H1 (cell line): ENCODE measurements around the gene SLC38A10. TPM values are rescaled to one million over a fixed set of nuclear protein-coding genes. Genes with fewer than 3 reads are reported as not detected.

Experiments used
- CHD1 ChIP-seq: IDR thresholded peaks from 2 replicates; pipeline ENCODE4 v1.6.1; 2012; ENCODE audit warnings: low read depth, low read length, improper control_type of control experiment
- FOSL1 ChIP-seq: IDR thresholded peaks from 2 replicates; pipeline ENCODE4 v1.6.1; 2011; ENCODE audit warnings: mild to moderate bottlenecking, low read depth, low read length, moderate library complexity; ENCODE audit not compliant: insufficient read depth
- HDAC2 ChIP-seq, 2 experiments: fragments of 300-600 bp in 1 of 2; sonication (generic) in 1 of 2; IDR thresholded peaks; 2 replicates each; pipeline ENCODE4 v1.6.1; 2011 to 2012; ENCODE audit warnings: low read depth in 2 of 2, low read length in 2 of 2, mild to moderate bottlenecking in 2 of 2, moderate library complexity in 2 of 2, borderline replicate concordance in 1 of 2, inconsistent platforms in 1 of 2
- KDM5A ChIP-seq: fragments of 200-600 bp; IDR thresholded peaks from 2 replicates; pipeline ENCODE4 v1.7.1; 2012; ENCODE audit warnings: mild to moderate bottlenecking, low read length, inconsistent platforms, mixed read lengths
- POLR2A ChIP-seq, 2 experiments: IDR thresholded peaks; 1 replicate in 1 of 2; 2 replicates in 1 of 2; pipeline ENCODE4 v1.6.1; 2011; ENCODE audit warnings: low read depth in 2 of 2, low read length in 2 of 2, mild to moderate bottlenecking in 2 of 2; ENCODE audit errors: control extremely low read depth in 1 of 2
- SUZ12 ChIP-seq: fragments of 200-600 bp; sonication (generic); IDR thresholded peaks from 2 replicates; pipeline ENCODE4 v1.6.1; 2012; ENCODE audit warnings: mild to moderate bottlenecking, inconsistent platforms, low read length, moderate library complexity, mixed read lengths
- polyA plus RNA-seq, 7 experiments: library from polyadenylated mRNA; depleted of rRNA in 3 of 7; stranded (reverse) in 5 of 7; unstranded in 2 of 7; fragments of >200 nt in 5 of 7; fragments of 200-250 nt in 2 of 7; gene quantifications; 1 replicate in 5 of 7; 2 replicates in 1 of 7; 4 replicates in 1 of 7; pipeline versions ENCODE4 v1.2.1 to v1.2.3, GENCODE V29; 2011 to 2013; ENCODE audit warnings: missing spikeins in 2 of 7, mixed read lengths in 2 of 7
- total RNA-seq: library from RNA; stranded (reverse); fragmentation: NEBNext Ultra II Directional; extraction: Animal tissue kit (Norgen Biotek cat#: 25700); gene quantifications from 2 replicates; pipeline ENCODE4 v1.2.1, GENCODE V29; 2021

SLC38A10 gene
- total and polyA plus RNA-seq, 2 of the 8 experiments (the other 6 are each of a cell fraction or from before 2014, with no cell fraction given), result 26.4 to 41.0 TPM

- TF ChIP-seq KDM5A, result no peak
- TF ChIP-seq SUZ12, result no peak
- TF ChIP-seq CHD1, result no peak
- no peak for TF ChIP-seq FOSL1
- TF ChIP-seq POLR2A (IDR thresholded peaks at IDR 0.05; ENCODE audit: control extremely low read depth in 1 of 2, low read depth in 2 of 2, low read length in 2 of 2), result no peak
- TF ChIP-seq HDAC2 (IDR thresholded peaks at IDR 0.05; ENCODE audit: borderline replicate concordance in 1 of 2, low read depth in 2 of 2, low read length in 2 of 2), result no peak
Observed at GRCh38 chr17:81229666-81229920, 65.5 kb downstream of the SLC38A10 start (continued).
